IMR-90 (cell line): ENCODE measurements around the gene PAQR7. TPM values are rescaled to one million over a fixed set of nuclear protein-coding genes. Genes with fewer than 3 reads are reported as not detected.

ENCODE experiments used
- ATAC-seq: fragments of 200-7000 bp; cut with Tn5 transposase; 2 replicates; pipeline ENCODE4 v1.9.1; 2020; ENCODE audit warnings: low read depth, mild to moderate bottlenecking, moderate library complexity
- BruUV-seq: library from RNA; stranded (reverse); fragments of 400-500 nt; replicated peaks from 2 replicates; lab custom pipeline; 2021; lab: Mats Ljungman, UMichigan
- CTCF ChIA-PET: fragments of 300-600 bp; formaldehyde crosslinking; extraction: SDS; loops from one replicate; lab custom pipeline; 2021; ENCODE audit warnings: antibody characterized with exemption; lab: Yijun Ruan, JAX
- POLR2A ChIA-PET: fragments of 300-600 bp; sonication (Branson Sonifier 250); formaldehyde crosslinking; loops from one replicate; lab custom pipeline; 2022; ENCODE audit warnings: antibody characterized with exemption; ENCODE audit not compliant: unreplicated experiment; lab: Charles Lee
- DNase-seq: peaks from one replicate; pipeline ENCODE4 v3.0.0; 2013
- H2AFZ ChIP-seq: replicated peaks from 2 replicates; pipeline ENCODE3; 2013; ENCODE audit warnings: low read length, mild to moderate bottlenecking; ENCODE audit not compliant: poor library complexity
- H2AK5ac ChIP-seq: 2 replicates; pipeline ENCODE4 v1.6.1; 2013; ENCODE audit warnings: low read depth, low read length, inconsistent platforms
- H2AK9ac ChIP-seq: replicated peaks from 2 replicates; pipeline ENCODE3; 2013; ENCODE audit warnings: mild to moderate bottlenecking, low read depth, low read length, moderate library complexity; ENCODE audit not compliant: poor library complexity
- H2BK120ac ChIP-seq: 2 replicates; pipeline ENCODE4 v1.6.1; 2013; ENCODE audit warnings: low read depth, low read length, inconsistent platforms
- H2BK15ac ChIP-seq: 3 replicates; pipeline ENCODE4 v1.6.1; 2013; ENCODE audit warnings: low read depth, low read length, inconsistent platforms
- H2BK20ac ChIP-seq: 2 replicates; pipeline ENCODE4 v1.6.1; 2013; ENCODE audit warnings: low read depth, mild to moderate bottlenecking, inconsistent platforms, low read length, moderate library complexity
- H2BK5ac ChIP-seq: 2 replicates; pipeline ENCODE4 v1.6.1; 2013; ENCODE audit warnings: mild to moderate bottlenecking, low read depth, low read length, inconsistent platforms; ENCODE audit not compliant: poor library complexity, severe bottlenecking
- H3K14ac ChIP-seq: replicated peaks from 2 replicates; pipeline ENCODE4 v1.6.1; 2013; ENCODE audit warnings: low read depth, low read length, inconsistent platforms
- H3K18ac ChIP-seq: 2 replicates; pipeline ENCODE4 v1.6.1; 2013; ENCODE audit warnings: low read depth, low read length, control low read depth
- H3K23ac ChIP-seq: 2 replicates; pipeline ENCODE4 v1.6.1; 2013; ENCODE audit warnings: low read depth, low read length, inconsistent platforms
- H3K27ac ChIP-seq: 2 replicates; pipeline ENCODE4 v1.5.1; 2013; ENCODE audit warnings: mild to moderate bottlenecking, control low read depth, low read length; ENCODE audit not compliant: insufficient read depth
- H3K27me3 ChIP-seq: 2 replicates; pipeline ENCODE4 v1.6.1; 2013; ENCODE audit warnings: low read length; ENCODE audit not compliant: control insufficient read depth, insufficient read depth
- H3K36me3 ChIP-seq: 2 replicates; pipeline ENCODE4 v1.6.1; 2013; ENCODE audit warnings: low read length, mixed read lengths; ENCODE audit not compliant: control insufficient read depth, insufficient read depth
- H3K4ac ChIP-seq: 2 replicates; pipeline ENCODE4 v1.6.1; 2013; ENCODE audit warnings: low read depth, low read length, inconsistent platforms
- H3K4me1 ChIP-seq: 2 replicates; pipeline ENCODE4 v1.6.1; 2013; ENCODE audit warnings: low read length, mixed read lengths; ENCODE audit not compliant: control insufficient read depth, insufficient read depth
- H3K4me2 ChIP-seq: 2 replicates; pipeline ENCODE4 v1.6.1; 2013; ENCODE audit warnings: low read depth, mild to moderate bottlenecking, control low read depth, low read length, moderate library complexity
- H3K4me3 ChIP-seq: 2 replicates; pipeline ENCODE4 v1.5.1; 2013; ENCODE audit warnings: low read depth, mild to moderate bottlenecking, control low read depth, low read length, moderate library complexity; ENCODE audit not compliant: insufficient read depth
- H3K56ac ChIP-seq: 2 replicates; pipeline ENCODE4 v1.6.1; 2013; ENCODE audit warnings: low read length, inconsistent platforms; ENCODE audit not compliant: insufficient read depth; ENCODE audit errors: extremely low read depth
- H3K79me1 ChIP-seq, 2 experiments: 2 replicates each; pipeline ENCODE4 v1.6.1; 2013; ENCODE audit warnings: low read length in 2 of 2, inconsistent platforms in 1 of 2, low read depth in 1 of 2
- H3K9ac ChIP-seq: 2 replicates; pipeline ENCODE4 v1.6.1; 2013; ENCODE audit warnings: low read depth, low read length, control low read depth
- H3K9me1 ChIP-seq: 2 replicates; pipeline ENCODE4 v1.6.1; 2013; ENCODE audit warnings: low read length, inconsistent platforms; ENCODE audit not compliant: insufficient read depth
- H3K9me3 ChIP-seq: 2 replicates; pipeline ENCODE4 v1.6.1; 2013; ENCODE audit warnings: low read length; ENCODE audit not compliant: control insufficient read depth, insufficient read depth
- H4K20me1 ChIP-seq: 2 replicates; pipeline ENCODE4 v1.6.1; 2013; ENCODE audit warnings: low read length, inconsistent platforms; ENCODE audit not compliant: insufficient read depth
- H4K5ac ChIP-seq: 2 replicates; pipeline ENCODE4 v1.6.1; 2013; ENCODE audit warnings: mild to moderate bottlenecking, low read depth, low read length, control low read depth
- H4K8ac ChIP-seq, 2 experiments: 2 replicates each; pipeline ENCODE4 v1.6.1; 2013; ENCODE audit warnings: low read depth in 2 of 2, low read length in 2 of 2, control low read depth in 1 of 2, inconsistent platforms in 1 of 2
- H4K91ac ChIP-seq: 2 replicates; pipeline ENCODE4 v1.6.1; 2013; ENCODE audit warnings: low read depth, low read length, inconsistent platforms; ENCODE audit not compliant: insufficient read depth
- WGBS, 2 experiments: methylation state at CpG; one replicate each; pipeline versions ENCODE4 v1.1.5 to v1.1.7; 2013; ENCODE audit warnings: missing lambda C conversion rate in 2 of 2; ENCODE audit not compliant: insufficient read length in 1 of 2; ENCODE audit errors: extremely low coverage in 2 of 2; 5-methylcytosine and 5-hydroxymethylcytosine counted together
- dilution Hi-C: fragments of 300-500 bp; cut with HindIII; formaldehyde crosslinking; loops from one replicate; pipeline ENCODE4 v1.14.3; 2018; ENCODE audit warnings: low sequenced_read_pairs; ENCODE audit not compliant: unreplicated experiment
- in situ Hi-C: fragments of 300-500 bp; cut with MboI; formaldehyde crosslinking; loops from 3 replicates; pipeline ENCODE4 v1.14.3; 2019; ENCODE audit warnings: low sequenced_read_pairs, inconsistent platforms, mixed read lengths
- intact Hi-C: fragments of 100-400 bp; cut with micrococcal nuclease; formaldehyde crosslinking; loops from 2 replicates; pipeline ENCODE4 v1.10.0; 2022
- polyA plus RNA-seq, 3 experiments: library from polyadenylated mRNA; depleted of rRNA; stranded (reverse); fragments of >200 nt; gene quantifications; 2 replicates each; pipeline ENCODE4 v1.2.3, GENCODE V29; 2012; ENCODE audit warnings: low replicate concordance in 1 of 3
- total RNA-seq: library from RNA; depleted of rRNA; stranded (reverse); fragments of >200 nt; gene quantifications from 2 replicates; pipeline ENCODE4 v1.2.3, GENCODE V29; 2012
- TF ChIP-seq, protein P1 (sequence below): conservative IDR thresholded peaks from 2 replicates; pipeline ENCODE4 v1.5.1; 2012; ENCODE audit warnings: mild to moderate bottlenecking, low read depth, low read length, improper control_type of control experiment

The PAQR7 gene
- total and polyA plus RNA-seq, 2 of the 4 experiments (the other 2 are of a cell fraction): 9.0 to 12.9 TPM

GRCh38 chr1:25890239-25891034, 14.9 kb upstream of the PAQR7 start:
- BruUV-seq: no TSS peak
- peak overlapping the region; percentile 24; the same call in 1 of the 2 replicates for H3K4me2 ChIP-seq
- peak overlapping the region; percentile 16 to 69 for H4K8ac ChIP-seq
- peak overlapping the region; percentile 53 for H2BK5ac ChIP-seq
- peak overlapping the region; percentile 63; the same call in 1 of the 3 replicates for H2BK15ac ChIP-seq
- peak overlapping the region; percentile 60; the same call in 1 of the 2 replicates for H3K14ac ChIP-seq
- H3K79me1 ChIP-seq: peaks cover 13 to 50% of the 10 kb centered on the region in 2 experiments
- H2AFZ ChIP-seq: no peak overlapping the region
- ChIA-PET CTCF (no interaction called here), POLR2A (interaction anchor here (0.5 kb wide), 2 partner anchors 51 to 107 kb away, joined by 3 to 11 read pairs; partner anchors contain the start of gene PAFAH2)
- no peak overlapping the region for H3K23ac ChIP-seq
- peak overlapping the region; percentile 72 for H4K91ac ChIP-seq
- DNase-seq: peak; percentile 58
- peak overlapping the region; percentile 74 for H3K27ac ChIP-seq
- no peak overlapping the region for H3K9ac ChIP-seq
- intact Hi-C loops: no loop called here
- H3K4me3 ChIP-seq: no peak overlapping the region
- no peak overlapping the region for H2AK9ac ChIP-seq
- peaks cover 33% of the 10 kb centered on the region for H3K4me1 ChIP-seq
- peak overlapping the region; percentile 93 for H2BK20ac ChIP-seq
- no peaks in the 10 kb centered on the region for H3K27me3 ChIP-seq
- ATAC-seq: no peak
- H2BK120ac ChIP-seq: peak overlapping the region; percentile 93
- in situ Hi-C loops: no loop called here
- no peaks in the 10 kb centered on the region for H3K9me3 ChIP-seq
- 0 out of 2 replicates have a peak overlapping the region, but pooled peaks have one; percentile 9 for H3K56ac ChIP-seq
- no peaks in the 10 kb centered on the region for H3K36me3 ChIP-seq
- peak overlapping the region; percentile 86 for H3K18ac ChIP-seq
- WGBS, 2 experiments: 56% methylated on average over 5 of the region's 10 CpGs; no CpG with 5 or more reads in 1 of the 2 experiments
- TF ChIP-seq, protein P1, sequence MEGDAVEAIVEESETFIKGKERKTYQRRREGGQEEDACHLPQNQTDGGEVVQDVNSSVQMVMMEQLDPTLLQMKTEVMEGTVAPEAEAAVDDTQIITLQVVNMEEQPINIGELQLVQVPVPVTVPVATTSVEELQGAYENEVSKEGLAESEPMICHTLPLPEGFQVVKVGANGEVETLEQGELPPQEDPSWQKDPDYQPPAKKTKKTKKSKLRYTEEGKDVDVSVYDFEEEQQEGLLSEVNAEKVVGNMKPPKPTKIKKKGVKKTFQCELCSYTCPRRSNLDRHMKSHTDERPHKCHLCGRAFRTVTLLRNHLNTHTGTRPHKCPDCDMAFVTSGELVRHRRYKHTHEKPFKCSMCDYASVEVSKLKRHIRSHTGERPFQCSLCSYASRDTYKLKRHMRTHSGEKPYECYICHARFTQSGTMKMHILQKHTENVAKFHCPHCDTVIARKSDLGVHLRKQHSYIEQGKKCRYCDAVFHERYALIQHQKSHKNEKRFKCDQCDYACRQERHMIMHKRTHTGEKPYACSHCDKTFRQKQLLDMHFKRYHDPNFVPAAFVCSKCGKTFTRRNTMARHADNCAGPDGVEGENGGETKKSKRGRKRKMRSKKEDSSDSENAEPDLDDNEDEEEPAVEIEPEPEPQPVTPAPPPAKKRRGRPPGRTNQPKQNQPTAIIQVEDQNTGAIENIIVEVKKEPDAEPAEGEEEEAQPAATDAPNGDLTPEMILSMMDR: no peak
- dilution Hi-C loops: no loop called here
- H2AK5ac ChIP-seq: peak overlapping the region; percentile 85
- peak overlapping the region; percentile 88 for H4K5ac ChIP-seq
- H3K4ac ChIP-seq: peak overlapping the region; percentile 59
- H4K20me1 ChIP-seq: no peaks in the 10 kb centered on the region
- peaks cover 26% of the 10 kb centered on the region for H3K9me1 ChIP-seq
